NK-92 treated with Interleukin-12 subunit alpha and Interleukin-12 subunit beta, amount 100 ng/mL, for 24 hours (cell line): Measurements from ENCODE around the gene TPSG1.
"Not testable (repeated sequence)": the region's sequence is repeated elsewhere in the genome, so short reads cannot be mapped to it uniquely, and the experiment has no call there.

ENCODE experiments used
- DNase-seq: peaks from one replicate; lab custom pipeline; 2025; lab: John Stamatoyannopoulos, UW

TPSG1 gene

GRCh38 chr16:1194665-1195392 is 30.2 kb downstream of the TPSG1 start:
- DNase-seq, result no peak

- DNase-seq, result no peak
Observed at GRCh38 chr16:1193825-1194581, 31.1 kb downstream of the TPSG1 start.

GRCh38 chr16:1193143-1193824 is 31.8 kb downstream of the TPSG1 start:
- DNase-seq, result no peak

GRCh38 chr16:1192384-1193073 is 32.5 kb downstream of the TPSG1 start:
- DNase-seq, result no peak

GRCh38 chr16:1190789-1191188 is 34.3 kb downstream of the TPSG1 start:
- not testable (repeated sequence) for DNase-seq

GRCh38 chr16:1189455-1189854 is 35.6 kb downstream of the TPSG1 start:
- no peak for DNase-seq

- DNase-seq, result no peak
Observed at GRCh38 chr16:1188432-1189189, 36.5 kb downstream of the TPSG1 start.

- DNase-seq, result not testable (repeated sequence)
Observed at GRCh38 chr16:1185460-1186207, 39.4 kb downstream of the TPSG1 start.

- no peak for DNase-seq
Observed at GRCh38 chr16:1184980-1185379, 40.1 kb downstream of the TPSG1 start.

GRCh38 chr16:1184156-1184868 is 40.8 kb downstream of the TPSG1 start:
- no peak for DNase-seq

- no peak for DNase-seq
Observed at GRCh38 chr16:1182950-1183907, 41.8 kb downstream of the TPSG1 start.

GRCh38 chr16:1182316-1182671 is 42.8 kb downstream of the TPSG1 start:
- DNase-seq, result no peak

- no peak for DNase-seq
Observed at GRCh38 chr16:1181404-1182315, 43.4 kb downstream of the TPSG1 start.

GRCh38 chr16:1180549-1181403 is 44.3 kb downstream of the TPSG1 start:
- no peak for DNase-seq

- no peak for DNase-seq
Observed at GRCh38 chr16:1178295-1178910, 46.7 kb downstream of the TPSG1 start.

GRCh38 chr16:1177750-1178149 is 47.3 kb downstream of the TPSG1 start:
- DNase-seq, result no peak

- no peak for DNase-seq
Observed at GRCh38 chr16:1177053-1177452, 48.0 kb downstream of the TPSG1 start.
